H1 (cell line): ENCODE data around the gene PPY. TPM values are rescaled to one million over a fixed set of nuclear protein-coding genes. Genes with fewer than 3 reads are reported as not detected.

Experiments
- CTCF ChIA-PET: fragments of 300-600 bp; sonication (Branson Sonifier 250); formaldehyde crosslinking; loops from one replicate; lab custom pipeline; 2021; ENCODE audit not compliant: partially characterized antibody; lab: Charles Lee
- POLR2A ChIA-PET: fragments of 300-600 bp; sonication (Branson Sonifier 250); formaldehyde crosslinking; loops from one replicate; lab custom pipeline; 2021; ENCODE audit warnings: inconsistent platforms; ENCODE audit not compliant: partially characterized antibody; lab: Charles Lee
- DNase-seq, 2 experiments: peaks; one replicate each; pipeline versions ENCODE4 v3.0.0 to v3.0.0-alpha.2; 2010 to 2022; ENCODE audit warnings: low spot score in 2 of 2, low read depth in 1 of 2, mixed read lengths in 1 of 2
- FAIRE-seq: peaks from 2 replicates; lab custom pipeline; 2011; peaks lifted over from hg19 to GRCh38; lab: Jason Lieb, UNC
- H2AFZ ChIP-seq: 2 replicates; pipeline ENCODE4 v1.8.1; 2012; ENCODE audit warnings: low read length, inconsistent platforms
- H2AK5ac ChIP-seq: 2 replicates; pipeline ENCODE4 v1.6.1; 2013; ENCODE audit warnings: low read depth, low read length
- H2BK120ac ChIP-seq: replicated peaks from 2 replicates; pipeline ENCODE3; 2013; ENCODE audit warnings: low read depth, low read length, inconsistent platforms
- H2BK12ac ChIP-seq: 2 replicates; pipeline ENCODE4 v1.6.1; 2013; ENCODE audit warnings: low read depth, low read length
- H2BK15ac ChIP-seq: 2 replicates; pipeline ENCODE4 v1.6.1; 2013; ENCODE audit warnings: low read length
- H2BK20ac ChIP-seq: 2 replicates; pipeline ENCODE4 v1.6.1; 2013; ENCODE audit warnings: low read length
- H2BK5ac ChIP-seq: 2 replicates; pipeline ENCODE4 v1.6.1; 2013; ENCODE audit warnings: low read depth, low read length
- H3K14ac ChIP-seq: 2 replicates; pipeline ENCODE4 v1.6.1; 2013; ENCODE audit warnings: inconsistent platforms; ENCODE audit not compliant: insufficient read length
- H3K18ac ChIP-seq: 2 replicates; pipeline ENCODE4 v1.6.1; 2013; ENCODE audit warnings: low read length; ENCODE audit errors: extremely low read depth
- H3K23ac ChIP-seq: 2 replicates; pipeline ENCODE4 v1.6.1; 2013; ENCODE audit warnings: inconsistent platforms; ENCODE audit not compliant: insufficient read length
- H3K23me2 ChIP-seq: 2 replicates; pipeline ENCODE4 v1.6.1; 2013; ENCODE audit warnings: low read depth, low read length
- H3K27ac ChIP-seq: 2 replicates; pipeline ENCODE4 v1.6.1; 2011; ENCODE audit warnings: low read depth, low read length, inconsistent platforms
- H3K27me3 ChIP-seq, 4 experiments: replicated peaks in 1 of 4; 1 replicate in 1 of 4; 2 replicates in 3 of 4; pipeline versions ENCODE4 v1.6.1 to v1.8.1; 2011 to 2013; ENCODE audit warnings: low read length in 3 of 4, mild to moderate bottlenecking in 3 of 4, inconsistent platforms in 2 of 4, mixed read lengths in 2 of 4, moderate library complexity in 1 of 4; ENCODE audit not compliant: control insufficient read depth in 3 of 4, insufficient read depth in 3 of 4; ENCODE audit errors: extremely low read depth in 1 of 4
- H3K36me3 ChIP-seq, 4 experiments: 2 replicates each; pipeline versions ENCODE4 v1.6.1 to v1.8.1; 2011 to 2013; ENCODE audit warnings: mild to moderate bottlenecking in 4 of 4, low read length in 3 of 4, moderate library complexity in 2 of 4, control low read depth in 1 of 4, inconsistent platforms in 1 of 4; ENCODE audit not compliant: insufficient read depth in 4 of 4, control insufficient read depth in 2 of 4
- H3K4ac ChIP-seq: replicated peaks from 2 replicates; pipeline ENCODE3; 2013; ENCODE audit warnings: low read length, low read depth, mixed read lengths, inconsistent platforms; ENCODE audit not compliant: insufficient read length
- H3K4me1 ChIP-seq, 4 experiments: replicated peaks in 1 of 4; 1 replicate in 1 of 4; 2 replicates in 3 of 4; pipeline versions ENCODE4 v1.6.1 to v1.8.1; 2011 to 2013; ENCODE audit warnings: low read length in 3 of 4, inconsistent platforms in 2 of 4, mixed read lengths in 1 of 4; ENCODE audit not compliant: insufficient read depth in 4 of 4, control insufficient read depth in 3 of 4
- H3K4me2 ChIP-seq, 2 experiments: 2 replicates each; pipeline versions ENCODE4 v1.6.1 to v1.8.1; 2011 to 2013; ENCODE audit warnings: low read depth in 2 of 2, low read length in 2 of 2, control low read depth in 1 of 2, inconsistent platforms in 1 of 2, mild to moderate bottlenecking in 1 of 2; ENCODE audit not compliant: insufficient read depth in 1 of 2
- H3K4me3 ChIP-seq, 4 experiments: fragments of 200-600, 300-600 bp in 1 of 4; sonication (generic), shearing (Covaris generic), sonication (Bioruptor Twin) in 1 of 4; 2 replicates each; pipeline versions ENCODE4 v1.5.1 to v1.8.1; 2011 to 2016; ENCODE audit warnings: low read length in 4 of 4, low read depth in 3 of 4, control low read depth in 2 of 4, inconsistent platforms in 2 of 4, mild to moderate bottlenecking in 2 of 4, mixed read lengths in 1 of 4, moderate library complexity in 1 of 4; ENCODE audit not compliant: insufficient read depth in 2 of 4; ENCODE audit errors: extremely low read depth in 1 of 4
- H3K56ac ChIP-seq: replicated peaks from 2 replicates; pipeline ENCODE3; 2013; ENCODE audit warnings: low read depth, mild to moderate bottlenecking, mixed read lengths, low read length, inconsistent platforms; ENCODE audit not compliant: insufficient read length
- H3K79me1 ChIP-seq: 2 replicates; pipeline ENCODE4 v1.6.1; 2013; ENCODE audit warnings: low read depth, low read length, control low read depth
- H3K79me2 ChIP-seq, 2 experiments: 2 replicates each; pipeline versions ENCODE4 v1.6.1 to v1.8.1; 2012 to 2013; ENCODE audit warnings: low read length in 2 of 2, mild to moderate bottlenecking in 2 of 2, inconsistent platforms in 1 of 2; ENCODE audit not compliant: insufficient read depth in 2 of 2, control insufficient read depth in 1 of 2
- H3K9ac ChIP-seq, 4 experiments: replicated peaks in 1 of 4; 1 replicate in 1 of 4; 2 replicates in 3 of 4; pipeline versions ENCODE4 v1.6.1 to v1.8.1; 2011 to 2013; ENCODE audit warnings: low read depth in 3 of 4, low read length in 3 of 4, control low read depth in 2 of 4, mild to moderate bottlenecking in 2 of 4, moderate library complexity in 2 of 4, inconsistent platforms in 1 of 4; ENCODE audit errors: extremely low read depth in 1 of 4
- H3K9me3 ChIP-seq, 2 experiments: 2 replicates each; pipeline versions ENCODE4 v1.6.1 to v1.8.1; 2012 to 2013; ENCODE audit warnings: mild to moderate bottlenecking in 2 of 2, moderate library complexity in 2 of 2, control low read depth in 1 of 2, inconsistent platforms in 1 of 2, low read depth in 1 of 2, low read length in 1 of 2, mixed read lengths in 1 of 2; ENCODE audit not compliant: insufficient read depth in 2 of 2
- H4K20me1 ChIP-seq, 2 experiments: replicated peaks in 1 of 2; 2 replicates each; pipeline versions ENCODE3 to v1.8.1; 2011 to 2013; ENCODE audit warnings: inconsistent platforms in 2 of 2, low read length in 2 of 2, mild to moderate bottlenecking in 1 of 2; ENCODE audit not compliant: insufficient read depth in 2 of 2, control insufficient read depth in 1 of 2
- H4K5ac ChIP-seq: 2 replicates; pipeline ENCODE4 v1.6.1; 2013; ENCODE audit warnings: low read length, low read depth, mixed read lengths, inconsistent platforms; ENCODE audit not compliant: insufficient read length
- H4K8ac ChIP-seq: 2 replicates; pipeline ENCODE4 v1.8.0; 2013; ENCODE audit warnings: mild to moderate bottlenecking, moderate library complexity, low read length, inconsistent platforms; ENCODE audit not compliant: insufficient read depth; ENCODE audit errors: extremely low read depth
- H4K91ac ChIP-seq: replicated peaks from 2 replicates; pipeline ENCODE3; 2013; ENCODE audit warnings: low read length, mixed read lengths, inconsistent platforms; ENCODE audit not compliant: insufficient read length
- CEBPB ChIP-seq: IDR thresholded peaks from 2 replicates; pipeline ENCODE4 v1.6.1; 2012; ENCODE audit warnings: low read depth, low read length
- CREB1 ChIP-seq: IDR thresholded peaks from 2 replicates; pipeline ENCODE4 v1.6.1; 2012; ENCODE audit warnings: inconsistent platforms
- EP300 ChIP-seq, 2 experiments: IDR thresholded peaks; 1 replicate in 1 of 2; 2 replicates in 1 of 2; pipeline ENCODE4 v1.6.1; 2011 to 2012; ENCODE audit warnings: low read depth in 2 of 2, low read length in 2 of 2, mild to moderate bottlenecking in 2 of 2, borderline replicate concordance in 1 of 2, inconsistent platforms in 1 of 2, moderate library complexity in 1 of 2
- GABPA ChIP-seq: IDR thresholded peaks from 2 replicates; pipeline ENCODE4 v1.6.1; 2011; ENCODE audit warnings: mild to moderate bottlenecking, low read length, moderate library complexity, borderline replicate concordance; ENCODE audit not compliant: insufficient read depth
- HDAC6 ChIP-seq: IDR thresholded peaks from one replicate; pipeline ENCODE4 v1.7.1; 2012; ENCODE audit warnings: low read depth, mild to moderate bottlenecking, inconsistent platforms, low read length, moderate library complexity
- JUND ChIP-seq: IDR thresholded peaks from 2 replicates; pipeline ENCODE4 v1.6.1; 2011; ENCODE audit warnings: mild to moderate bottlenecking, improper control_type of control experiment, low read length
- NRF1 ChIP-seq: IDR thresholded peaks from 2 replicates; pipeline ENCODE4 v1.6.1; 2011; ENCODE audit warnings: mild to moderate bottlenecking, low read depth, low read length, improper control_type of control experiment
- SIN3A ChIP-seq, 2 experiments: IDR thresholded peaks in 1 of 2; conservative IDR thresholded peaks in 1 of 2; 2 replicates each; pipeline ENCODE4 v1.6.1; 2011 to 2012; ENCODE audit warnings: low read length in 2 of 2, improper control_type of control experiment in 1 of 2, low read depth in 1 of 2, mild to moderate bottlenecking in 1 of 2
- SUZ12 ChIP-seq: fragments of 200-600 bp; sonication (generic); IDR thresholded peaks from 2 replicates; pipeline ENCODE4 v1.6.1; 2012; ENCODE audit warnings: mild to moderate bottlenecking, inconsistent platforms, low read length, moderate library complexity, mixed read lengths
- YY1 ChIP-seq: IDR thresholded peaks from 2 replicates; pipeline ENCODE4 v1.6.1; 2011; ENCODE audit warnings: low read depth, mild to moderate bottlenecking, low read length
- WGBS, 2 experiments: shearing (Covaris generic) in 1 of 2; methylation state at CpG; one replicate each; pipeline versions ENCODE4 v1.1.6 to v1.1.7; 2013 to 2015; ENCODE audit warnings: low lambda C conversion rate in 2 of 2, mixed read lengths in 2 of 2, inconsistent platforms in 1 of 2, low coverage in 1 of 2, missing lambda C conversion rate in 1 of 2; ENCODE audit not compliant: insufficient replicate concordance in 2 of 2, insufficient coverage in 1 of 2, insufficient read length in 1 of 2; ENCODE audit errors: extremely low coverage in 1 of 2, missing lambda C conversion rate in 1 of 2; 5-methylcytosine and 5-hydroxymethylcytosine counted together
- polyA plus RNA-seq, 7 experiments: library from polyadenylated mRNA; depleted of rRNA in 3 of 7; stranded (reverse) in 5 of 7; unstranded in 2 of 7; fragments of >200 nt in 5 of 7; fragments of 200-250 nt in 2 of 7; gene quantifications; 1 replicate in 5 of 7; 2 replicates in 1 of 7; 4 replicates in 1 of 7; pipeline versions ENCODE4 v1.2.1 to v1.2.3, GENCODE V29; 2011 to 2013; ENCODE audit warnings: missing spikeins in 2 of 7, mixed read lengths in 2 of 7
- total RNA-seq: library from RNA; stranded (reverse); fragmentation: NEBNext Ultra II Directional; extraction: Animal tissue kit (Norgen Biotek cat#: 25700); gene quantifications from 2 replicates; pipeline ENCODE4 v1.2.1, GENCODE V29; 2021
- TF ChIP-seq, protein P1 (sequence below): IDR thresholded peaks from 2 replicates; pipeline ENCODE4 v1.6.1; 2012; ENCODE audit warnings: low read length, inconsistent platforms

The PPY gene
- total and polyA plus RNA-seq, 2 of the 8 experiments (the other 6 are each of a cell fraction or from before 2014, with no cell fraction given), result 0.26 TPM; not detected in 1

DNA sequence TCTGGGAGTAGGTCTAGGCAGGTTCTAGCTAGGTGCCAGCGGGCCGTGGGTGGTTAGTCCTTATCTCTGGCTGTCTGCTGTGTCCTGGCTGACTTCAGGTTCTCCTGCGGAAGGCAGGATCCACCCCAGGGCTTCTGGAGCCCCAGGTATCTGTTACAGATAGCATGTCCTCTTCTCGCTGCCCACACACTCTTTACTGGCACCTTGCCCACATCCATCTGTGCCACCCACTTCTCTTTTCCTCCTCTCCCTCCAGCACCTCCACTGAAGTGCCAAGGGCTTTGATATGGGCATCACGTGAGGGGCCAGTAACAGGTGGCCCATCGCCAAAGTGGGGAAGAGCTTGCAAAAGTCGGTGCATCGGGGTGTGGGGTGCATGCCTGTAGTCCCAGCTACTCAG, 30.4 kb downstream of the PPY start:
- no peak overlapping the region for H3K27ac ChIP-seq
- TF ChIP-seq EP300 (IDR thresholded peaks at IDR 0.05; ENCODE audit: borderline replicate concordance in 1 of 2, low read depth in 2 of 2, low read length in 2 of 2) (no peak), CREB1 (no peak), SUZ12 (no peak), SIN3A (conservative IDR thresholded peaks at IDR 0.05 in 1 of 2, IDR thresholded peaks at IDR 0.05 in 1 of 2; ENCODE audit: low read depth in 1 of 2, low read length in 2 of 2) (no peak), GABPA (no peak), CEBPB (no peak), JUND (no peak), YY1 (no peak), HDAC6 (no peak), NRF1 (no peak)
- TF ChIP-seq, protein P1, sequence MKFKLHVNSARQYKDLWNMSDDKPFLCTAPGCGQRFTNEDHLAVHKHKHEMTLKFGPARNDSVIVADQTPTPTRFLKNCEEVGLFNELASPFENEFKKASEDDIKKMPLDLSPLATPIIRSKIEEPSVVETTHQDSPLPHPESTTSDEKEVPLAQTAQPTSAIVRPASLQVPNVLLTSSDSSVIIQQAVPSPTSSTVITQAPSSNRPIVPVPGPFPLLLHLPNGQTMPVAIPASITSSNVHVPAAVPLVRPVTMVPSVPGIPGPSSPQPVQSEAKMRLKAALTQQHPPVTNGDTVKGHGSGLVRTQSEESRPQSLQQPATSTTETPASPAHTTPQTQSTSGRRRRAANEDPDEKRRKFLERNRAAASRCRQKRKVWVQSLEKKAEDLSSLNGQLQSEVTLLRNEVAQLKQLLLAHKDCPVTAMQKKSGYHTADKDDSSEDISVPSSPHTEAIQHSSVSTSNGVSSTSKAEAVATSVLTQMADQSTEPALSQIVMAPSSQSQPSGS, result no peak

More for the DNA sequence above, 30.4 kb downstream of the PPY start:
- Histone ChIP-seq H3K23me2 (peaks cover 16% of the 10 kb centered on the region), H2BK5ac (no peak overlapping the region), H3K9me3 (no peaks in the 10 kb centered on the region), H3K9ac (no peak overlapping the region), H3K79me1 (no peaks in the 10 kb centered on the region), H4K91ac (no peak overlapping the region), H3K23ac (no peak overlapping the region), H4K8ac (no peak overlapping the region), H3K18ac (no peak overlapping the region), H3K56ac (no peak overlapping the region), H2BK120ac (no peak overlapping the region), H3K4me3 (no peak overlapping the region), H3K79me2 (no peaks in the 10 kb centered on the region), H2BK20ac (no peak overlapping the region), H4K5ac (no peak overlapping the region), H2AFZ (no peak overlapping the region), H3K4ac (no peak overlapping the region), H2AK5ac (0 out of 2 replicates have a peak overlapping the region, but pooled peaks have one; percentile 13), H2BK15ac (peak overlapping the region; percentile 72; the same call in 1 of the 2 replicates), H2BK12ac (no peak overlapping the region), H3K14ac (no peak overlapping the region), H4K20me1 (peaks cover 0 to 7% of the 10 kb centered on the region in 2 experiments), H3K27me3 (peaks cover 0 to 15% (median 11%) of the 10 kb centered on the region in 4 experiments; a peak in 6 of 7 replicates), H3K36me3 (no peaks in the 10 kb centered on the region; a peak in 1 of 8 replicates), H3K4me2 (no peak overlapping the region), H3K4me1 (peaks cover 4 to 6% (median 4%) of the 10 kb centered on the region in 4 experiments; a peak in 5 of 7 replicates)
- ChIA-PET CTCF (interaction anchor here (1.0 to 25.8 kb wide), 8 partner anchors 11 to 122 kb away, joined by 3 to 403 read pairs (median 30); partner anchors contain the start of gene PPY), POLR2A (interaction anchor here (1.5 kb wide), 1 partner anchor 11 kb away, joined by 4 read pairs; no protein-coding TSS in a partner anchor)
- no peak for FAIRE-seq
- WGBS, 2 experiments, result 85% methylated on average over 8 of the region's 8 CpGs; no CpG with 5 or more reads in 1 of the 2 experiments
- DNase-seq, result no peak
